GM12864 (cell line): Measurements from ENCODE around the gene SEMA7A.
A peak's percentile ranks its signal among the peaks of the same experiment; 100 is the strongest.
"Not testable (repeated sequence)": the region's sequence is repeated elsewhere in the genome, so short reads cannot be mapped to it uniquely, and the experiment has no call there.

ENCODE experiments used
- DNase-seq: peaks from one replicate; pipeline ENCODE4 v3.0.0-alpha.2; 2011; ENCODE audit warnings: low read depth
- H3K4me3 ChIP-seq: 2 replicates; pipeline ENCODE4 v1.5.1; 2011; ENCODE audit warnings: mild to moderate bottlenecking, low read depth, low read length, control low read depth
- CTCF ChIP-seq: IDR thresholded peaks from 2 replicates; pipeline ENCODE4 v1.5.1; 2011; ENCODE audit warnings: low read depth, mild to moderate bottlenecking, moderate library complexity, low read length, control low read depth, inconsistent platforms; ENCODE audit errors: missing control alignments

The SEMA7A gene

GRCh38 chr15:74464897-74465296, 31.1 kb upstream of the SEMA7A start:
- DNase-seq: no peak
- TF ChIP-seq CTCF: no peak
- no peak overlapping the region for H3K4me3 ChIP-seq

DNA sequence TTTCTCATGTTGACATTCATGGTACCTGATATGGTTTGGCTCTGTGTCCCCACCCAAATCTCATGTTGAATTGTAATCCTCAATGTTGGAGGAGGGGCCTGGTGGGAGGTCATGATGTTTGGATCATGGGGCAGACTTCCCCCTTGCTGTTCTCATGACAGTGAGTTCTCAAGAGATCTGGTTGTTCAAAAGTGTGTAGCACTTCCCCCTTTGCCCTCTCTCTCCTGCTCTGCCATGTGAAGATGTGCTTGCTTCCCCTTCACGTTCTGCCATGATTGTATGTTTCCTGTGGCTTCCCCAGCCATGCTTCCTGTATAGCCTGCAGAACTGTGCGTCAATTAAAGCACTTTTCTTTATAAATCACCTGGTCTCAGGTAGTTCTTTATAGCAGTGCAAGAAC, 30.5 kb upstream of the SEMA7A start:
- peak; percentile 29 for DNase-seq
- no peak for TF ChIP-seq CTCF
- no peak overlapping the region; the same call in 1 of the 2 replicates for H3K4me3 ChIP-seq

DNA sequence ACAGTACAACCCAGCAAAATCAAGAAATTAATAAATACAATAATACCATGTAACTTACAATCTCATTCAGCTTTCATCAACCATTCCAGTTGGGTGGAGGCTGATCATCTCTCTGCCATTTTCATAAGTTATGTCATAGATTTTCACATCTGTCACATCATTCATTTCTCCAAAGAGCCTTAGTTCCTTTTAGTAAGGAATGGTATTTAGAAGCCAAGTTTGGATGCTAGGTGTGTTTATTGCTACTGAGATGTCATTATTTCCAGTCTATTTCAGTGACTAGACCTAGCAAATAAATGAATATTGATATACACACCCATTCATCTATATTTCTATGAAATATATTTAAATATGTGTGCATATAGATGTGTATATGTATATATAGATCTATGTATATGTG, 29.9 kb upstream of the SEMA7A start:
- no peak for DNase-seq
- TF ChIP-seq CTCF: no peak
- peak overlapping the region; percentile 79; the same call in 1 of the 2 replicates for H3K4me3 ChIP-seq

GRCh38 chr15:74461847-74462511, 28.2 kb upstream of the SEMA7A start:
- DNase-seq: no peak
- TF ChIP-seq CTCF: no peak
- H3K4me3 ChIP-seq: peak overlapping the region; percentile 79

DNA sequence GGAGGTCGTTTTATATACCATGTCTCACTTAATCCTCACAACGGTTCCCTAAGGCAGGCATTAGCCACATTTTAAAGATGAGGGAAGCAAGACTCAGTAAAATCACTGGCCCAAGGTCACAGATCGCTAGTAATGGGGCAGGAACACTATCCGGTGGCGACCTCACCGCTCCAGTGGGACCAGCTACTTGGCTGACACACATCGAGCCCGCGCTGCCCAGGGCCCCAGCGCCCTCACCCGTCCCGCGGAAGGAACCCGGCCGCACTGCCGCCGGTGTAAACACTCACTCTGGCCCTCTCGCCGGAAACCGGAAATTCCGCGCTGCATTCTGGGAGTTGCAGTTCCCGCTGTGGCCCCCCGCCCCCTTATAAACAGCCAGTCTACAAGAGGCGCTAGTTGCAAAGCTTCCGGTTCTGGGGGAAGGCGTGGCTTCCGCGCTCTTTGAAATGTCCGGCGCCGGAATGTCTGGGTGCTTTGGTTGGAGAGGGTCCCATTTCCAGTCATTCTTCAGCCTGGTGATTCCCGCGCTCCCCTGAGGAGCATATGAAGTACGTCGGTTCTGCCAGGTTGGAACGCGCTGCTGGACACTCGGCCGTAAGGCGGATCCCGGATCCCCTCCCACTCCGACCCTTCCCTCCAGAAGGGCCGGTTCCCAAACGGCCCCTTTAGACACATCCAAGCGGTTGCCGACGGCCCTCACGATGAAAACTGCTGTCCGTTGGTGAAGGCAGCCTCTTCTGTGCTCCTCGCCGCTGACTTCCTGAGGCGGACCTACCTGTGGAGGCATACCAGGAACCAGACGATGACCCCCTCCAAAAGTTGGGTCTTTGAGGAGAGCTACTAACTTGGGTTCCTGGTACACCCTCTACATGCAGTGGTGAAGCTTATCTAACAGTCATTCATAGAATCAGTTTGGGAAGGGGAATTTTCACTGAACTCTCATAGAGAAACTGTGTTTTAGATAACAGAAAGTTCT, 27.4 kb upstream of the SEMA7A start, which contains the start of gene UBL7:
Gene UBL7, minus strand, starts transcription at position 290 of the 976 bp plus-strand sequence. CDS start 2,293 bp downstream, outside the sequence.
- DNase-seq: peak; percentile 92
- peak within 1 kb of the TSS; percentile 79 for H3K4me3 ChIP-seq
- TF ChIP-seq CTCF: no peak

DNA sequence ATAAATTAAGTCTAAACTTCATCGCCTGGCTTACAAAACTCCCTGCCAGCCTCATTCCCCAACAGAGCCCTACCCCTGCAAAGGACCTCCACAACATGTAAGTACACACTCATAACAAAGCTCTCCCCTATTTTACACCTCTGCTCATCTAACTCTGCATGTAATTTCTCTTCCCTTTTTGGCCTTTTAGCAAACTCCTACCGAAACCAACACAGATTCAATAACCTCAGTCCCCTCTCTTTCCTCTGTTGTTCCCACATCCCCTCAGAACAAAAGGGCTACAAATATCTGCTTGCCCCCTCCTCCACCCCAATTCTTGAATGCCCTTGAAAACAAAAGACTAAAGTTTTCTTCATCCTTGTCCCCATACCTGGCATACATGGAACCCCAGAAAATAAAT, 26.5 kb upstream of the SEMA7A start:
- TF ChIP-seq CTCF: no peak
- peak; percentile 40 for DNase-seq
- peak overlapping the region; percentile 79 for H3K4me3 ChIP-seq

DNA sequence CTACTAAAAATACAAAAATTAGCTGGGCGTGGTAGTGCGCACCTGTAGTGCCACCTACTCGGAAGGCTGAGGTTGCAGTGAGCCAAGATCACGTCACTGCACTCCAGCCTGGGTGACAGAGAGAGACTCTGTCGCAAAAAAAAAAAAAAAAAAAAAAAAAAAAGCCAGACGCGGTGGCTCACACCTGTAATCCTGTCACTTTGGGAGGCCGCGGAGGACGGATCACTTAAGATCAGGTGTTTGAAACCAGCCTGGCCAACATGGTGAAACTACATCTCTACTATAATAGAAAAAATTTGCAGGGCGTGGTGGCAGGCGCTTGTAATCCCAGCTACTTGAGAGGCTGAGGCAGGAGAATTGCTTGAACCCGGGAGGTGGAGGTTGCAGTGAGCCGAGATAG, 26.0 kb upstream of the SEMA7A start:
- not testable (repeated sequence) for DNase-seq
- H3K4me3 ChIP-seq: peak overlapping the region; percentile 79
